Suppressor macrophage (primary cell): Measurements from ENCODE around the gene ABAT.

Experiments
- DNase-seq, 4 experiments: peaks; one replicate each; pipeline ENCODE4 v3.0.0-alpha.2; 2020 to 2022

ABAT gene

DNA sequence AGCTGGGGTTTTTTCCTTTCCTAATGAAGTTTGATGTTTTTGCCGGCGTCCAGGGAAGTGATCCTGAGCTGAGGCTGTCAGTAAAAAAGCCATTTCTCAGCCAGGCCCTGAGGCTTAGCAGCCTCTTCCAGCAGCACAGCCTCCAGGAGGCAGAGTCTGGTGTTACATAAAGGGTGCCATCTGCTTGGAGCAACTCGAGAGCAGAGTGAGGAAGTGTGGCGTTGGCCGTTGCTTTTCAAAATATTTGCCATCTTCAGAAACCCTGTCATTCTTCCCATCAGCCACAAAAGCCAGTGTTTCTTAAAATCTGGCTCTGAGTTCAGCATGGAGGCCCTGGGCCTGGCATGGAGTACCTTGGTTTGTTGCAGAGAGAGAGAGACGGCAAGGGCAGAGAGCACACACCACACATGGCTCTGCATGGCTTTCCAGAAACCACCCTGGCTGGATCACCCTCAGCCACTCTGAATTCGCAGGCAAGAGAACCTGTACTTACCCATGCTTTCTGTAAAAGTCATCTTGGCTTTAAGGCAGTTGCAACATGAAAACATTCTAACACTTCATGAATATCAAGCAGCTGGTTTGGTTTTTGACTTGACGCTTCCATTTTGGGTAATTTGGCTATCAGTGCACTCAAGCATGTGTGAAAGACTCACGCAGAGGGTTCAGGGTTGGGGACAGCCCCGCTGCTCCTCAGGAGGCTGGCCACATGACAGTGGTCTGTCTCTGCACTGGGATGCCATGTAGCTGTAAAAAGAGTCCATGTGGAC, 144.3 kb downstream of the ABAT start:
- peak in 3 of 4 experiments; percentile 8 to 35 (median 9) for DNase-seq

DNA sequence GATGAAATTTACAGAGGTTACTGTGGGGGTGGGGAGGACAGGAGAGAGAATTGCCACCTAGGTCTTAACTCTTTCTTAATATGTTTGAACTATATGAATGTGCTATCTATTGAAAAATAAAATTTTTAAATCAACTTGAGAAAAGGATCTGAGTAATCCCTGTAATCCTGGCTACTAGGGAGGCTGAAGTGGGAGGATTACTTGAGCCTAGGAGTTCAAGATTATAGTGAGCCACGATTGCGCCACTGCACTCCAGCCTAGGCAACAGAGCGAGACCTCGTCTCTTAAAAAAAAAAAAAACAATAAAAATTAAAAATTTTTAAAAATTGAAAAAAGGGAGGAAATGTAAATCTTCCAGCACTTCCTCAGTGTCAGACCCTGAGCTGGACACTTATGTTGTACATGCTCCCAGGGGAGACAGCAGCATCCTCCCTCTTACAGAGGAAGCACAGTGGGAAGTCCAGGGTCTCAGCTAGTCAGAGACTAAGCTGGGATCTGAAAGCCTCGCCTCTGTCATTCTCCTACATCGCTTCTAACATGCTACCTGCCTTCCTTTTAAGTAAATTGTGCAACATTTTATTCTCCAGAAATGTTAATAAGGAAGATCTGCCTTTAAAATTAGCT, 145.1 kb downstream of the ABAT start:
- no peak for DNase-seq

DNA sequence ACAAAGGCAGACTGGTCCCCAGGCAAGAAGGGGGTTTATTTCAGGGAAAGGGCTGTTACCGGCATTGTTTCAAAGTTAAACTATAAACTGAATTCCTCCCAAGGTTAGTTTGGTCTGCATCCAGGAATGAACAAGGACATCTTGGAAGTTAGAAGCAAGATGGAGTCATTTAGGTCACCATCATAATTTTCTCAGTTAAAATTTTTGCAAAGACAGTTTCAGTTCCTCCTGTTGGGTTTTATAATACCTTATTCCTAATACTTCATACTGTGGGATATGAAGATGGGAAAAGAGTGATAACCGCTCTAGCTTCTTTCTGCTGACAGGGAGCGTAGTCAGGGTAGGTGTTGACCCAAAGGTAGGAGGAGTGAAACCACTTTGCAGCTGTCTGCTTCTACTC, 148.0 kb downstream of the ABAT start:
- no peak for DNase-seq

DNA sequence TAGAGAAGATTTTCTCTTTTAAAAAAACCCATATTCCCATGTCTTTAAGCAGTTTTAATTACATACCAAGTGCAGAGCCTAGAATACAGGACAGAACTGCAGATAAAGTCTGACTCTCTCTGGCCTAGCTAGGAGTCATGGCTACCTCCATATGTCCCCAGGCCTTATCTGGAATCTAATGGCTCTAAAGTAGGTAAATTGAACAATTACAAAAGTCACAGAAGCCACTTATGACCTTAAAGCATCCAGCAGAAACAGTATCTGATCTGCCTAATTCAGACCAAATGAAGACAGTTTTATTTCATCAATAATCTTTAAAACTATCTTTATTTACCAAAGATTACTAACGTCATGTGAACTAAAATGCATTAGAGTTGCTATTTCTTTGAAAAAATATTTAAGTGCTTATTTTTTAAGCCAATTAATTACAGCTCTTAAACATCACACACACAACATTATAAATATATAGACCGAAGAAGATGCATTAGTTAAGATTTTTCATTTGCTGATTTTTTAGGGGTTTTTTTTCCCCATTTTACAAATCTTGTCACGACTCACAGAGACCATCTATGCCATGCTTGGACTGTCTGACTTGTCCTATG, 152.0 kb downstream of the ABAT start:
- DNase-seq: no peak

DNA sequence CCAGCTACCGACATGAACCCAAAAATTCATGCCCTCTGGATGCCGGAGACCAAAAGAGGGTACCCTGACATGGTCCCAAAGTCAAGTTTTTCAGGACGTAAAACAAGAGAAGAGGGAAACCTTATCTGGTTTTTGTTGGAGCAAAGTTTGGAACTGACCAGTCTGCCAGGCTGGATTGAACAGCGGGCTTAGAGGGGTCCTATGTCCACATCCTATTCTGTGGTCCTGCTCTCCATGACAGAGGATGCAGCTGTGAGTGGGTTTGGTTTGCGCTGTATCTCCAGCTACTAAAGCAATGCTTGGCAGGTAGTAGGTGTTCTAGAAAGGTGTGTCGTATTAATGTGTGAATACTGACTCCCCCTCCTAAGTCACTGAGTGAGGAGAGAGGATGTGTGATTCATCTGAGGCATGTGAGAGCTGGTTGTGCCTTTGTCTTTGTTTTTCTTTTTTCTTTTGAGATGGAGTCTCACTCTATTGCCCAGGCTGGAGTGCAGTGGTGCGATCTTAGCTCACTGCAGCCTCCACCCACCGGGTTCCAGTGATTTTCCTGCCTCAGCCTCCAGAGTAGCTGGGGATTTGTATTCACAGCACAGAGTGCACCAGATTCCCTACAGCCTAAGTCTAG, 154.2 kb downstream of the ABAT start:
- DNase-seq: no peak

DNA sequence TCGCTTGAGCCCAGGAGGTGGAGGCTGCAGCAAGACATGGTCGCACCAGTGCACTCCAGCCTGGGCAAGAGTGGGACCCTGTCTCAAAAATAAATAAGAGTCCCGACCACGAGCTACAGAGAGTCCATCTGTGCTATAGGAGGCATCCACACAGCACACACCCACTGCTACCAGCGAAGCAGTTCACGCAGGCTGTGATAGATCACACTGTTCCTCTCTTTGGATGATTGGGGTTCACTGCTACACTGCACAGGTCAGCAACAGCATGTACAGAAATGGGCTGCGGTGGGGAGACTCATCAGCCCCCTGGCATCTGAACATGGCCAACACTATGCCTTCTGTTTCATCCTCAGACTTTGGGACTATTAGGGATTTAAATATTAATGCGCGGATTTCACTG, 157.0 kb downstream of the ABAT start:
- DNase-seq: no peak

DNA sequence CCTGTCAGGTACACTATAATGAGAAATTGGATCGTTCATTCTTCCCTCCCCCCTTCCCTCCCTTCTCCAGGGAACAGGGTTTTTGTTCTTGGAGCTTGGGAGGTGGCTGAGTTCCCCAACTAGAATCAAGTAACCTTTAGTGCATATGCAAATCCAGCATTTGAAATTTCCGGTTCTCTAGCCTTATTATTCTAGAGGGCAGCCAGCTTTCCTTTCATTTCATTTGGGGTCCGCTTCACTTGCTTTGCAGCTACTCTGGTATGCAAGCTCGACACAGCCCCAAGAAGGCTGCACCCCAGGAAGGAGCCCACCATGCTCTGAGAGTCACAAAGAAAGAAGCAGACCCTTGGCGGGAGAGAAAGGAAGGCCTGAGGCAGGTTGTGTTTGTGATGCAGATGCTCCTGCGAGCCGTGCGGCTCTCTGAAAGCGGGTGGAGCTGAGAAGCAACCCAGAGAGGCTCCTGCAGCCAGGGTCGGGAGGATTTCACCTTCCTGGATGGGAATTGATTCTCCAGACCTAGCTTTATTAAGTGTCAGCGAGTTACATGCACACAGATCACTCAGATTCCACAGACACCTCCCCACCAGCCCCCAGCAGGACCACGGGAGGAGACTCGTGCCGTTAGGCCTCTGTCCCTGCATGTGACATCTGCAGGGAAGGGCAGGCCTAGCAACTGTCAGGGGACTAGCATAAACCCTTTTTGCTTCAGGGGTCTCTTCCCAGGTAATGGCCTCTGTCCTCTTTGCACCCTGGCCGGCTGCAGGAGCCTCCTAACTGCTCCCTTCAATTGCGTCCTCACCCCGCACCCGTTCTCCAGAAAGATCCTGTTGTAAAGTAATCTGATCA, 157.7 kb downstream of the ABAT start:
- no peak for DNase-seq

DNA sequence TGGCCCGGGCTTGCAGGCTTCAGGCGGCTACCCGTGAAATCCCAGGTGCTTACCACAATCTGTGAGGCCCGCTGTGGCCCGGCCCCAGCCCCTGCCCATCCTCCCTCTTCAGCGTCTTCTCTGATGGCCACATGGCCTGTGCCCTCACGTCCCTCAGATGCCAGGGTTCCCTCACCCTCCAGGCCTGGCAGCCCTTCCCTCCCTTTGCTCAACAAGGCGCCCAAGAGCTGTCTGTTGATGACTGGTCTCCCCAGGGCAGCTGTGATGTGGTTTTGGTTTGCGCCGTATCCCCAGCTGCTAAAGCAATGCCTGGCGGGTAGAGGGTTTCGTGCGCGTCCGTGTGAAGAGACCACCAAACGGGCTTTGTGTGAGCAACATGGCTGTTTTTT, 158.3 kb downstream of the ABAT start:
- DNase-seq: peak in 1 of 4 experiments; percentile 15
